Dermis lymphatic vessel endothelial cell (primary cell): ENCODE results near the gene GPR137C. TPM values are rescaled to one million over a fixed set of nuclear protein-coding genes. Genes with fewer than 3 reads are reported as not detected.

Source experiments
- total RNA-seq: library from RNA; depleted of rRNA; stranded (reverse); fragments of >200 nt; gene quantifications from 2 replicates; pipeline ENCODE4 v1.2.1, GENCODE V29; 2014

Gene GPR137C
- total RNA-seq = 0.87 and 1.1 TPM in 2 replicates

GRCh38 chr14:52552063-52552988 is at the start of gene GPR137C, which contains the start of gene TXNDC16:
Gene GPR137C (plus strand): TSS chr14:52552836. CDS start chr14:52553148, 312 bp downstream.
Gene TXNDC16 (minus strand): TSS chr14:52552505. CDS start chr14:52543557, 8,948 bp downstream.

Other genes with a start within 250 kb of the GPR137C start
- gene PTGER2, start 238.5 kb upstream of the GPR137C start, total RNA-seq = 0.09 and 0.11 TPM in 2 replicates
- gene TXNDC16, start 331 bp upstream of the GPR137C start, total RNA-seq = 4.2 and 5.3 TPM in 2 replicates
- 32.2 and 42.7 TPM in 2 replicates for gene ERO1A, start 142.7 kb downstream of the GPR137C start, total RNA-seq
- 58.3 and 83.8 TPM in 2 replicates for gene PSMC6, start 154.4 kb downstream of the GPR137C start, total RNA-seq
- gene STYX, start 177.3 kb downstream of the GPR137C start, total RNA-seq = 23.0 and 23.8 TPM in 2 replicates
- gene GNPNAT1, start 238.8 kb downstream of the GPR137C start, total RNA-seq = 20.8 and 26.6 TPM in 2 replicates